Activated T-cell treated with anti-CD3 and anti-CD28 coated beads, Interleukin-2, amount 50 U/mL, for 1 hour (primary cell): ENCODE data around the gene PIBF1.
"Not testable (repeated sequence)": the region's sequence is repeated elsewhere in the genome, so short reads cannot be mapped to it uniquely, and the experiment has no call there.

ENCODE experiments used
- DNase-seq: peaks from one replicate; pipeline ENCODE4 v3.0.0-alpha.2; 2020

The PIBF1 gene

GRCh38 chr13:73034901-73035300 is 253.0 kb downstream of the PIBF1 start:
- no peak for DNase-seq

GRCh38 chr13:73035660-73036059 is 253.7 kb downstream of the PIBF1 start:
- DNase-seq: no peak

DNA sequence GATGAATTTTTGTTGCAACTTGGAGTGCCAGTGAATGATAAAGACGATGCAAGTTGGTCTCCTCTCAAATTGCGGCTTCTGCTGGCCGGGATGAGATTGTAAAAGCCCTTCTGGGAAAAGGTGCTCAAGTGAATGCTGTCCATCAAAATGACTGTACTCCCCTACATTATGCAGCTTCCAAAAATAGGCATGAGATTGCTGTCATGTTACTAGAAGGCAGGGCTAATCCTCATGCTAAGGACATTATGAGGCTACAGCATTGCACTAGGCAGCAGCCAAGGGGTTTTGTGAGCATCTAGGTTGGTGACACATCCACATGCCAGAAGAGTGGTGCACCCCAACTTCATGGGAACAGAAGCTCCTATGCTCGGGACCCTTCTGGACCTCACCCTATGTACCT is 254.6 kb downstream of the PIBF1 start:
- DNase-seq: no peak

DNA sequence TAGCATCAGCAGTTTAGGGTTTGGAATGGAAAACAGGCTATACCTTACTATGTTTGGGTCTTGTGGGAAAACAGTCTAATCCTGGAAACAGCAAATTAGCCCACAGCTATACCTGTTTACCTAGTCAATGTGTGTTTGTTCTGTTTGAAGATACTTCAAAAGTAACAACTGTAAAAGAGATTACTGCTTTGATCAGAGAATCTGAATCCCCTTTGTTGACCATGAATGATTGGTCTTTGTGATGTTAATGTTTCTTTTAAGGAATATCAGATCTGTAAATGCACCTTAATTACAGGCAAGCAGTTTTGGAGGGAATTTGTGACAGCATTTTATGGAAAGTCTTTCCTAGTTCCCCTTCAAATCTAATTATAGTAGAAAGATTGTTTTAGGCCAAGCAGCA is 256.1 kb downstream of the PIBF1 start:
- DNase-seq: no peak

DNA sequence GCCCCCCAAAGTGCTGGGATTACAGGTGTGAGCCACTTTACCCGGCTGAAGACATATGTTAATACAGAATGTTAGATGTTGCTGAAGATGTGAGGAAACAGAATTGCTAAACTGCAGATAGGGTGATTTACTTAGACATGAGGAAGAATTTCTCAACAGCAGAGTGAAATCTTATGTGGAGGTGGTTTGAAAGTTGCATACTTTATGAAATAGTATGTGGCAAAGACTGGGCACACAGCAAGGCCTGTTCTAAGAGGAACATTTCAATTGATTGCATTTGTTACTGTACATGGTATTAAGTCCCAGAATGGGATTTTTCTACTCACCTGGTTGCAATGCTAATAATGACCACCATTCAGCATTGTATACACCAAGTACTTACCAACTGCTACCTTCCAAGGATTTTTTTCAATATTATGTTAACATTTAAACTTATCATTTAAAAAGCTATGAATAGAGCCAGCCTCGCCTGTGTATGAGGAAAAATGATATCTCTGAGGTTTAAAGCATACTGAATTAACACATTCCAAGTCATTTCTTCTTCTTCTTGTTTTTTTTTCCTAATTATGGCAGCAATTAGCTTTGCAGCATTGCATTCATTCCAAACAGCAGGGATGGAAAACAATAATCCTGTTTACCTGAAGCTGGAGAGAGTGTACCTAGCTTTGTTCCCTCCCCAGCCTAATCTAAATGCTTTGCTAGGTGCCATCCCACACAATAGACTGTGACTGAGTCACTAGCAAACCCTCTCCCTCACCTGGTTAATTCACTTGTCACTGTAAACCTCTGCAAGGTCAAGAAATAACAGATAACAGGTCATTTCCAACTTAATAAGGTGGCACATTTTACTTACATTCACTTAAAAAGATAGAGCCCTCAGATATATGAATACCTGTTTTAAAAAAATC is 257.5 kb downstream of the PIBF1 start:
- DNase-seq: no peak

DNA sequence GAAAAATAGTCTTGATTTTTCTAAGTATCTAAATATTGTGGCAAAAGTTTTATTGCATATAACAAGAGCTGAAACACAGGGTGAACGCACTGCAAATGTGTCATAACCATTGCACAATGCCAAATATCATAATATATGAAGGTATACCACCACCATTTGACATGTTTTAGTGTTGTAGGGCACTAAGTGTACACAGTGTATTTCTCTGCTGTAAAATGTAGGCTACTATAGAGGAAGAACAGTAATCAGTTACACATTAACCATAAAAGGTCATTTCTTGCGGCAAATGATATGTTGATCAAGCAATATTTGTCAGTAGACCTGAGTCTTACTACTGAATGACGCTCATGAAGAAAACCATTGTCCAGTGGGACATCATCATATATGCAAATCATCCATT is 258.6 kb downstream of the PIBF1 start:
- no peak for DNase-seq

DNA sequence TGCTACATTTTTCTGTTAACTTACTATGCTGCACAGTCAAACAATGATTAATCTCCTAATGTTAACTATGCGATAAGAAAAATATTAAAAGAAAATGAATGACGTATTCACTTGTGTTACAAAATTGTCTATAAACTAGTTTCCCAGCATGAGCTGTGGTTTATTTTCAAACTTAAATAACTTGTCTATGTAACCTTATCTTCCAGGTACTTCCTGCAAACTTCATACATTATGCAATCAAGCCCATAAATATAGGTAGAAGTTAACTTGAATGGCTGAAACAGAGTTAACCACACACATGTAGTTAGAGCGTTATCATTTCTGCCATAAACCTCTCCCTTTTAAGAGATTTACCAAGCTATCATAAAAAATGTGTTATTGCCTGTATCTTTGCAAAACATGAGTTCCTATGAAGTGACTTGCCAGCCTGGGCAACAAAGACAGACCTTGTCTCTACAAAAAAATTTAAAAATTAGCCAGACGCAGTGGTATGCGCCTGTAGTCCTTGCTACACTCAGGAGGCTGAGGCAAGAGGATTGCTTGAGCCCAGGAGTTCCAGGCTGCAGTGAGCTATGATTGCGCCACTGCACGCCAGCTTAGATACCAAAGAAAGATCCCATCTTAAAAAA is 259.1 kb downstream of the PIBF1 start:
- DNase-seq: no peak

GRCh38 chr13:73045031-73045430 is 263.1 kb downstream of the PIBF1 start:
- no peak for DNase-seq

GRCh38 chr13:73048615-73049014 is 266.7 kb downstream of the PIBF1 start:
- not testable (repeated sequence) for DNase-seq

DNA sequence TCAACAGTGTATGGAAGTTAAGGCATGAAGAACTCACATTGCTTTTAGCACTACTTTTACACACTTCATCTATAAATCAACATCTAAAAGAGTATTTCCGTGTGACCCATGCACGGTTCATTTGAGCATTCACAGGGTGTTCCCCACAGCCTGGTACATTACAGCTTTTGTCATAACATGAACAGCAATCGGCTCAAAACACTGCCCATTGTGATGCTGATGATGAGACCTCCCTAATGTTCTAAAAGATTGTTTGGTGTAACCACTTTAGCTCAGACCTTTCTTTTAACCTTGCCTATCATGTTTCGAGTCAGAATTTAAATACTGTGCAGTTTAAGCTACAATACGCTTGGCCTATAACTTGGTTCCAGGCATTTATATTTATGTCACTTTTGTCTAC is 272.8 kb downstream of the PIBF1 start:
- DNase-seq: no peak

GRCh38 chr13:73055813-73056564 is 274.1 kb downstream of the PIBF1 start:
- no peak for DNase-seq

DNA sequence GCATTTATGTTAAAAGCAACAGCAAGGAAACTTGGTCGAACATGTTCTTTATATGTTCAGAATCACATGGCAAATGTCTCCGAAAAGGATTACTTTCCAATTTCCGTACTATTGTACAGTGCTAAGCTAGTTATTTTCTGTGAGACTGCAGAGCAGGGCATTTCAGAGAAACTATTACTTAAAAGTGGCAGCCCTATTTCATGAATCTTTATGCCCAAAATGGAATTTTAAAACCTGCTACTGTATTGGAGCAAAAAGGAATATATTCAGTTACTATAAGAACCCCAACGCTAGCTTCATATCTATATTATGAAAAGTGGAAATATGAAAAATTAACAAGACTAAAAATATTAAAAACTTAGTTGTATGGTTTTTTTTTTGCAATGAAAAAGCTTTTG is 274.6 kb downstream of the PIBF1 start:
- DNase-seq: no peak

GRCh38 chr13:73057284-73058063 is 275.5 kb downstream of the PIBF1 start:
- no peak for DNase-seq

- no peak for DNase-seq
Measured at GRCh38 chr13:73058064-73058313, 276.1 kb downstream of the PIBF1 start.

DNA sequence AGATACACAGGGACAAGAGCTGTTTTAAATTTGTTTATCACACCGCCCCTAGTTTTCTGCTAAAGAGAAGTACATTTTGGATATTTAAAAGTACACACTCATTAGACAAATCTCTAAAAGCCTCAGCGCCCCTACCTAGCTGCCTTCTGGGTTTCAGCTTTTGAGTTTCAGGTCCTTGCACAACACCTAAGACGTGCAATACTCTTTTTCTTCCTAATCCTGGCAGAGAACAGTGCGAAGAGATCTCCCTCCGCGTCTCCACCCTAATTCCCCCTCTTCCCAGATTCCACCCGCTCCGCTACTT is 276.5 kb downstream of the PIBF1 start:
- DNase-seq: no peak

DNA sequence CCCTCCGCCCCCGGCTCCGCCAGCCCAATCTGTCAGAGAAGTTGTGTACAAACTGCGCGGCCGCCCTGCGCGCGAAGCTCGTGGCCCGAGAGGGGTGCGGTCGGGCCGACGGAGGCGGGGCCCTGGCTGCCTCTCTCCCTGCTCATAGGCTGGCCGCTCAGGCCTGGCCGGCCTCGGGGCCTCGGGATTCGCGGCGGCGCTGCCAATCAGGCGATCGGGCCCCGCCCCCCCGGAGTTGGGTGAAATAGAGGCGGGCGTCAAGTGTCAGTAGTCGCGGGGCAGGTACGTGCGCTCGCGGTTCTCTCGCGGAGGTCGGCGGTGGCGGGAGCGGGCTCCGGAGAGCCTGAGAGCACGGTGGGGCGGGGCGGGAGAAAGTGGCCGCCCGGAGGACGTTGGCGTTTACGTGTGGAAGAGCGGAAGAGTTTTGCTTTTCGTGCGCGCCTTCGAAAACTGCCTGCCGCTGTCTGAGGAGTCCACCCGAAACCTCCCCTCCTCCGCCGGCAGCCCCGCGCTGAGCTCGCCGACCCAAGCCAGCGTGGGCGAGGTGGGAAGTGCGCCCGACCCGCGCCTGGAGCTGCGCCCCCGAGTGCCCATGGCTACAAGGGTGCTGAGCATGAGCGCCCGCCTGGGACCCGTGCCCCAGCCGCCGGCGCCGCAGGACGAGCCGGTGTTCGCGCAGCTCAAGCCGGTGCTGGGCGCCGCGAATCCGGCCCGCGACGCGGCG is 277.0 kb downstream of the PIBF1 start, which contains the start of gene KLF5:
Gene KLF5, plus strand, starts transcription at position 270 of the 724 bp plus-strand sequence. Its CDS starts 323 bp downstream, at position 593.
- DNase-seq: peak; percentile 97

- peak; percentile 67 for DNase-seq
Measured at GRCh38 chr13:73059460-73060250, 277.7 kb downstream of the PIBF1 start.

DNA sequence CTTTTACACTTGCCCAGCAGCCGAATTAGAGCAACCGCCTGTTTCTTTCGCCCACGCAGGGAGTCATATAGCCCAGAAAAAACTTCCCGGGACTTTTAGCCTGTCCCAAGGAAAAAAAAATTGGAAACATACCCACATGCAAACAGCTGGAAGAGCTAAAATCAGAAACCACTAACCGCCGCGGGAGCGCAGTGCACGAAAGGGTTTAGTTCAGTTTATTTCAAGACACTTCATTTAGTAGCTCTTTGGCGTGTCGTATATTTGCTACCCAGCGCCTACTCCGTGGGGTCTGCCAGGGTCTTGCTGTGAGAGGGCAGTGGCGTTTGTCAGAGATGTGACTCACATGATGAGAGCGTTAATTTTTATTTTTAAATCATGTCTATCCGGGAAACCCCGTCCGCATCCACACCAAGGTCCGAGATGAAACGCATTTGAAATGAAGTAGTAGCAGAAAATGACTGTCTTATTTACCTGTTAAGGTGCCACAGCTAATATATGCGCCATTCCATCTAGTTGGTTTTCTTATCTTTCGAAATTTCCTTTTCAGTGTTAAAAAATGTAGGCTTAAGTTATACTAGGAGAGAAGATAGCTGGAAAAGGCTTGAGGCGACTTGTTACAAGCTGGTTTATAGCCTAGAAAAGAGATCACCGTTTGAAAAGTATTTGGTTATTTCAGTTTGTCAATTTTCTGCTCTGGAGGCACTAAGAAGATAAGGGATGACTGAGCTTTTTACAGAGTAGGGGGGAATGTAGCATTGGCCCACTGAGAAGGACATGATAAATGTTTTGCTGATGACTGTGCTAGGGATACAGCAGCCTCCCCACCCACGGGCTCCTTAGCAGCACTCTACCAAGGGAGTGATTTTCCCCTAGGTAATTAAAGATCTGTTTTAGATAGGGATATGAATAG is 278.6 kb downstream of the PIBF1 start:
- peak; percentile 19 for DNase-seq

GRCh38 chr13:73061473-73061872 is 279.5 kb downstream of the PIBF1 start:
- DNase-seq: no peak

DNA sequence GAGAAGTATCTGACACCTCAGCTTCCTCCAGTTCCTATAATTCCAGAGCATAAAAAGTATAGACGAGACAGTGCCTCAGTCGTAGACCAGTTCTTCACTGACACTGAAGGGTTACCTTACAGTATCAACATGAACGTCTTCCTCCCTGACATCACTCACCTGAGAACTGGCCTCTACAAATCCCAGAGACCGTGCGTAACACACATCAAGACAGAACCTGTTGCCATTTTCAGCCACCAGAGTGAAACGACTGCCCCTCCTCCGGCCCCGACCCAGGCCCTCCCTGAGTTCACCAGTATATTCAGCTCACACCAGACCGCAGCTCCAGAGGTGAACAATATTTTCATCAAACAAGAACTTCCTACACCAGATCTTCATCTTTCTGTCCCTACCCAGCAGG is 279.9 kb downstream of the PIBF1 start:
- DNase-seq: no peak

GRCh38 chr13:73062468-73062867 is 280.5 kb downstream of the PIBF1 start:
- DNase-seq: no peak
